RWPE1 (cell line): ENCODE results near the gene PDP2.

Experiments used
- CTCF ChIA-PET: fragments of 350-600 bp; sonication (Branson Sonifier 250); formaldehyde crosslinking; extraction: SDS; loops from one replicate; lab custom pipeline; 2021; lab: Yijun Ruan, JAX
- POLR2A ChIA-PET: fragments of 400-600 bp; formaldehyde crosslinking; extraction: SDS; loops from one replicate; lab custom pipeline; 2020; ENCODE audit warnings: antibody characterized with exemption; ENCODE audit not compliant: low non-redundant PET; lab: Yijun Ruan, JAX
- DNase-seq: peaks from one replicate; pipeline ENCODE4 v3.0.0; 2012; ENCODE audit warnings: low spot score
- H3K27ac ChIP-seq: fragments of 450-650 bp; 2 replicates; pipeline ENCODE4 v1.5.1; 2017
- CTCF ChIP-seq: fragments of 450-650 bp; conservative IDR thresholded peaks from 2 replicates; pipeline ENCODE4 v1.5.1; 2017; ENCODE audit warnings: low read depth, mild to moderate bottlenecking

The PDP2 gene

DNA sequence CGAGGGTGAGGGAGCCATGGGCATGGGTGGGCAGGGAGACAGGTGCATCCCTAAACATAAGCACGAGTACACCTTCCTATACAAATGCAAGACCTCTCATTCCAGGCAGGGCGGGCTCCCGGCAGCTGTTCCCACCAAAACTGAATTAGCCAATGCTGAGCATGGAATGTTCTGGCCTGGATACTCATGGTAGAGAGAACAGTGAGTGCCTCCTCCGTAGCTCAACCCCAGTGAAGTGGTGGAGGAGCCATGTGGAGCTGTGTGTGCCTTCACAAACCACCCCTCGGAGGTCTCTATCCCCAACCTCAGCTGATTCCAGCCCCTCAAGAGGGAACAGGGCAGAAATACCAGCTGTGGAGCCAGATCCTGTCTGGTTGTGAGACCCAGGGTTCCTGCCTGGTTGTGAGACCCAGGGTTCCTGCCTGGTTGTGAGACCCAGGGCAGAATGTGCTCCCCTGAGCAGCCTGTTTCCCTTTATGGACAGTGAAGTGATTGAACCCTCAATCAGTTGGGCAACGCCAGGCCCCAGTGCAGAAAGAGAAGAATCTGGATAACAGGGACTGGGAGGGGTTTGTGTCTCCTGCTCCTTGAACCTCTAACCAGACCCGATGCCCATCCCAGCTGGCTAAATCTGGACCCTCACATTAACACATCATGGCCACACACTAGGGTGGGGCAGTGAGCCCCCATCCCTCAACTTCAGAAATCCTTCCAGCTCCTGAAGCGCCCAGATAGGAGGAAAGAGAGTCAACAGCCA is 40.8 kb downstream of the PDP2 start:
- H3K27ac ChIP-seq: no peak overlapping the region
- CTCF ChIA-PET: interaction anchor here (1.0 kb wide), 1 partner anchor 26 kb away, joined by 4 read pairs; no protein-coding TSS in a partner anchor
- POLR2A ChIA-PET: no interaction called here
- TF ChIP-seq CTCF: no peak
- no peak for DNase-seq

DNA sequence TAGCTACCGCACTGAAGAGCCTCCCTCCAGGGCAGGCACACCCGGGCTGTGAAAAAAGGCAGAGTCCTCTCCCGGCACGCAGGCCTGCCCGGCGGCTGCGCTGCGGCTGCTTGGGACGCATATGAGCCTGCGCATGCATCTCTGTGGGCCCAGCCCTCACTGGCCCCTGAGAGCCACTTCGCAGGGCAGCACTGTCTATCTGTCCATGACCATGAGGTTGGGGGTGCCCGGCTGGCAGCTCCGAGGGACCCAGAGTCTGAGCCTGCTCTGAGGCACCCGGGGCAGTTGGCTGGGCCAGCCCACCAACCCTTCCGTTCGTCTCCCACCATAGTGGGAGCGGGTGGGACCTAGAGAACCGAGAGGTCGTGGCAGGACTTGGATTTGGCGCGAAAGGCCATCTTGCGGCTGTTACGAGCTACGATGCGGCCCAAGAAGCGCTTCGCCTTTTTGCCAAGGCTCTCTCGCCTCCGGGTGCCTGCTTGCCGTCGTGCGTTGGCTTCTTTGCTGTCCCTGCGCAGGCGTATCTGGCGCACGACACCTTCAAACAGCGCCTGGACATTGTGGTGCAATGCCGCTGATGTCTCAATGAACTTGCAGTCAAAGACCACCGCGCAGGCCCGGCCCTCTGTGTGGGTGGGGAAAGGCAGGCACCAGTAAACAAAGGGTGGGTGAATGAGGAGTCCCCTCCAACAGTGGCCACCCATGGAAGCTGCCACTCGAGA is 41.6 kb downstream of the PDP2 start:
- no peak for TF ChIP-seq CTCF
- DNase-seq: no peak
- CTCF ChIA-PET: interaction anchor here (1.0 kb wide), 1 partner anchor 27 kb away, joined by 4 read pairs; no protein-coding TSS in a partner anchor
- no peak overlapping the region for H3K27ac ChIP-seq
- POLR2A ChIA-PET: no interaction called here

DNA sequence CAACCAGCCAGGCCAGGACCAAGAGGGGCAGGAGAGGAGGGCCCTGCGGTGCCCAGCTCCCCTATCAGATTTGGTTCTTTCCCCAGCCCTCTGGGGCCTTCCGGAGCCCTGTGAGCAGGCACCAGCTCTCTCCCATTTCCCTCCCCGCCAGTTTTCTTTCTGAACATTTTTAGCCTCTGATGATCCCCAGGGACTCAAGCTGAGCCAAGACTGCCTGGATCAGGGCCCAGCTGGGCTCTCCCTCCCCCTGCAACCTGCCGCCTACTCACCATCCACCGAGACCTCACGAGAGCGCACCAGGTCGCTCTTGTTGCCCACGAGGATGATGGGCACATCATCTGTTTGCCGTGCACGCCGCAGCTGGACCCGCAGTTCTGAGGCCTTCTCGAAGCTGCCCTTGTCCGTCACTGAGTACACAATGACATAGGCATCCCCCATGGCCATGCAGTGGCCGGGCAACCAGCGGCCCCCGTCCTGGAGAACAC is 43.0 kb downstream of the PDP2 start:
- ChIA-PET POLR2A (no interaction called here), CTCF (no interaction called here)
- no peak overlapping the region; the same call in 1 of the 2 replicates for H3K27ac ChIP-seq
- DNase-seq: no peak
- no peak for TF ChIP-seq CTCF

GRCh38 chr16:66923866-66924265 is 43.6 kb downstream of the PDP2 start:
- no peak for TF ChIP-seq CTCF
- DNase-seq: no peak
- ChIA-PET POLR2A (no interaction called here), CTCF (no interaction called here)
- no peak overlapping the region for H3K27ac ChIP-seq

DNA sequence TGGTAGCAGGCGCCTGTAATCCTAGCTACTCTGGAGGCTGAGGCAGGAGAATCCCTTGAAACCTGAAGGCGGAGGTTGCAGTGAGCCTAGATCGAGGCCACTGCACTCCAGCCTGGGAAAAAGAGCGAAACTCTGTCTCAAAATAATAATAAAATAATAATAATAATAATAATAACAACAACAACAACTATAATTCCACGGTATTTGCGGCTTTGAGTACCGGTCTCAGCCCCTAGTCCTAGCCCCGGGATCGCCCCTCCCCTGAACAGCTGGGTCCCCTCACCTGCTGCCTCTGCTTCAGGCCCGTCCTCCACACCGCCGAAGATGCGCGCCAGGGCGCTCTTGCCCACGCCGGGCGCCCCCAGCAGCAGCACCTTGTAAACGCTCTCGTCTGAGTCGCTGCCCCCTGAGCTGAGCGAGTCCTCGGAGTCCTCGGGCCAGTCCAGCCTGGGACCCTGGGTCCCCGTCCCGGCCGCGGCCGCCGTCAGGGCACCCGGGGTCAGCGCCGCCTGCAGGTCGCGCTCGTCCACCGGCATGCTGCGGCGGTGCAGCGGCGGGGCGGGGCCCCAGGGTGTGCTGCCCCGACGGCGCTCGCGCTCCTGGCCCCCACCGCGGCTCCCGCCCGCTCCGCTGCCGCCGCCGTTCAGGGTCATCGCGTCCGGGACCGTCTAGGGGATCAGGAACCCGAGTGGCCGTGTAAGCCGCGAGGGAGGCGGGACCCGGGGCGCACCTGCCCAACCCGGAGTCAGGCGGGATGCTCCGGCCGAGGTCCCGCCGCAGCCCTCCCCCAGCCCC is 44.4 kb downstream of the PDP2 start:
- POLR2A ChIA-PET: no interaction called here
- CTCF ChIA-PET: no interaction called here
- peak; percentile 50 for TF ChIP-seq CTCF
- no peak for DNase-seq
- no peak overlapping the region for H3K27ac ChIP-seq

DNA sequence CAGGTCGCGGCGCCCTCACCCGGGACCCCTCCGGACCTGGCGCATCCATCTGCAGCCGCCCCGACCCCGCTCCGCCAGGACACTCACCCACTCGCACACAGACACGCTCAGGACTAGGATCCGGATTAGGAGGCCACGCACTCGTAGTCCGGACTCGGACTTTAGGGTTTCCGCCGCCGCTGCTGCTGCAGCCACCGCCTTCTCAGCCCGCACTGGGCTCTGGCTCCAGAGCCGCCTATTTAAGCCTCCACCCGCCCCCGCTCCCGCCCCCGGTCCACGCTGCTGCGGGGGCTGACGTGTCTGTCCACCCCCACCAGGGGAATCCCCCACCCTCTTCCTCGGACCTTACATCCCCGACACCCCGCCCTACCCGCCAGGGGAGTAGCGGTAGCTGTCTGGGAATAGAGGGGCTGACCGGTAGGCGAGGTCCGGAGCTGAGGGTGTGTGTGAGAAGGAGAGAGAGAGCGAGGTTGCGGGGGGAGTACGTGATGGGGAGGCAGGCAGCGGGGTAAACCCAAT is 45.1 kb downstream of the PDP2 start, which contains the start of gene RRAD:
TSS of gene RRAD (minus strand) at position 214 of the 519 bp plus-strand sequence. CDS start 356 bp downstream, outside the sequence.
- no peak for DNase-seq
- ChIA-PET CTCF (no interaction called here), POLR2A (no interaction called here)
- H3K27ac ChIP-seq: peak within 1 kb of the TSS; percentile 4; the same call in 1 of the 2 replicates
- TF ChIP-seq CTCF: no peak
